Measurements from ENCODE around the gene ATP11A.
"Not testable (repeated sequence)": the region's sequence is repeated elsewhere in the genome, so short reads cannot be mapped to it uniquely, and the experiment has no call there.

The ATP11A gene

DNA sequence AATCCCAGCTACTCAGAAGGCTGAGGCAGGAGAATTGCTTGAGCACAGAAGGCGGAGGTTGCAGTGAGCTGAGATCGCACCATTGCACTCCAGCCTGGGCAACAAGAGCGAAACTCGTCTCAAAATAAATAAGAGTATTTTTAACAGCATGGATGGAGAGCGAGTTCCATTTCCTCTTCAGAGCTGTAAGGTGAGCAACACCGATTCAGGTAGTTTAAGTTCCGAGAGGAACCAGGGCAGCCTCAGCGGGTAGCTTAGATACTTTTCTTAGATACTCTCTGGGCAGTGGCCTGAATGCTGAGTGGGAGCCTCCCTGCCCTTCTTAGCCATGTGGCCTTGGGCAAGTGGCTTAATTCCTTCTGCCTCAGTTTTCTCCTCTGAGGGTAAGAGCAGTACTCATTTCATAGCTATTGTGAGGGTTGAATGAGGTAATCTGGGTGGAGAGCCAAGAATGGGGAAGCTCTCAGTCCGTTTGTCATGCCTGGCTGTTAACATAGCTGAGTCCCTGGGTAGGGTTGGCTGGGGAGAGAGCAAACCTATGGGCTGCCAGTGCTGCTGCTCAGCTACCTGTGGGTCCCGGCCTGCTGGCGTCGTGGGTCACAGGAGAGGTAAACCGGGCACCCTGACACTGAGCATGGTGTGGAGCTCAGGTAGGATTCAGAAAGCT is 4.1 kb downstream of the ATP11A start:
- no peak for DNase-seq

DNA sequence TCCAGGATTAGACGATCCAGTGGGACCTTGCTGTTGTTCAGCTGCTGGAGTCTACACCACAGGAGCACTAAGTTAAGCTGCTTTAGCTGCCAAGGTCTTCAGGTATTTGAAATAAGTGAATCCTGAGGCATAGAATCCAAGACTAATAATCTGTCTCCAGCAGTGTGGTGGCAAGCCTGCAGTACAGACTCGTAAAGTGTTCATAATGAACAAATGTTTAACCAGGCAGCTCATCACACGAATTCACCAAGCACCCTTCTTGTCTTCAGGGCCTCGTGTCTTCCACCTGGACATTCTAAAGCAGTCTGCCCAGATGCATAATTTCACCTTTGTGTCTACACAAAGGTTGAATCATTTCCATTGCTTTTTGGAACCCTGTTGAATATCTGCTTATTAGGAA is 5.3 kb downstream of the ATP11A start:
- no peak for DNase-seq

DNA sequence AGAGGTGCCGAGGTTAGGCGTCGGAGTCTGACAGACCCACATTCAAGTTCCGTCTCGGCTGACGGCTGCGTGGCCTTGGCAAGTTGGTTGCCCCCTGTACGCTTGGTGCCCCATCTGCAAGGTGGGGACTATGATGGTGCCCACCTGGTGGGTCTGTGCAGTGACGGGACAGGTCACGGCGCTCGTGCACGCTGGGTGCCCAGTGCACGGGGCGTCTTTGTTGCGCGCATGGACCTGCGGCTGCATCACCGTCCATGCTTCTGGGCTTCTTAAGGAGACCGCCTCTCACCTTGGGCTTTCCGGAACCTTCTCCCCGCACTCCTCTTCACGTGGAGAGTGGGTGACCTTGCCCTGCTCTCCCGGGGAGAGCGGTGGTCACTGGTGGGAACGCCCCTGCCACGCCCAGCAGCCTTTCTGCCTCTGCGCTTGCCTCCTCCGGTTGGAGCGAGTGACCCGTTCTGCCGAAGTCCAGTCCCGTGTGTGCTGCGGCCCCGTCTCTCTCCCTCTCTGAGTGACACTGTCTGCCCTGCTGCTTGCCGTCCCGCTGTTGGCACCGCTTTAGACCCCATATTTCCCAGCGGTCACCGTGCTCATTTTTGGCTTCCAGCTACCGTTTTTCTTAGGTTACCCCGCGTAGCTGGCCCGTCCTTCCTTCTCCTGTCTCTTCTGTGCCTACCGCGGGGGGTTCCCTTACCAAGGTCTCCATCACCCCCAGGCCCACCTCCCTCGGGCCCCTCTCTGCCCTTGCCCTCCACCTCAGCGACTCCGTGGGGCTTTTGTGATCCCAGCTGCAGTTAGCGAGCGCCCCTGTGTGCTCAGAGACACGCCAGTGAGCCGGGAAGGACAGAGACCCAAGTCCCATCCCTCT is 6.4 kb downstream of the ATP11A start:
- no peak for DNase-seq

DNA sequence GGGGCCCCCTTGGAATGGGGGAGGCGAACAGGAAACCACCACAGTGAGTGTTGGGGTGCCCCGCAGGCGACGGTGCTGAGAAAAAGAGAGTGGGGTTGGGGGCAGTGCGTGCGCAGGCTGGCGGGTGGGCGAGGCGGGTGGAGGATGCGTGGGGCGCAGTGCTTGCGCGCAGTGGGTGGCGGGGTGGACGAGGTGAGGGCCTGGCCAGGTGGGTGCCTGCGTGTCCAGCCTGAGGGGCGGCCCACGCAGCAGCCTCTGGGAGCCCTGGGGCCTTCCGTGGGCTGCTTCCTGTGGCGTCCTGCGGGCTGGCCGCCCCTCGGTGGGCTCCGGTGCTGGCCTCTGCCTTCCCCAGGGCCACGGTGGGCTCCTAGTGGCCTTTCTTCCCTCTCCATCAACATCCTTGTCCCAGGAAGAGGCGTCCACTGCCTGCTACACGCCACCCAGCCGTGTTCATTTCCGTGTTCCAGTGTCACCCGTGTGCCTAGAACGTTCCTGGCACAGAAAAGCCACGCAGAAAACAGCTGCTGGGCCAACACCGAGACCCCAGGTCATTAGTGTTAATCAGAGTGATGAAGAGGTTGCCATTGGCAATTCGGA is 7.1 kb downstream of the ATP11A start:
- no peak for DNase-seq

DNA sequence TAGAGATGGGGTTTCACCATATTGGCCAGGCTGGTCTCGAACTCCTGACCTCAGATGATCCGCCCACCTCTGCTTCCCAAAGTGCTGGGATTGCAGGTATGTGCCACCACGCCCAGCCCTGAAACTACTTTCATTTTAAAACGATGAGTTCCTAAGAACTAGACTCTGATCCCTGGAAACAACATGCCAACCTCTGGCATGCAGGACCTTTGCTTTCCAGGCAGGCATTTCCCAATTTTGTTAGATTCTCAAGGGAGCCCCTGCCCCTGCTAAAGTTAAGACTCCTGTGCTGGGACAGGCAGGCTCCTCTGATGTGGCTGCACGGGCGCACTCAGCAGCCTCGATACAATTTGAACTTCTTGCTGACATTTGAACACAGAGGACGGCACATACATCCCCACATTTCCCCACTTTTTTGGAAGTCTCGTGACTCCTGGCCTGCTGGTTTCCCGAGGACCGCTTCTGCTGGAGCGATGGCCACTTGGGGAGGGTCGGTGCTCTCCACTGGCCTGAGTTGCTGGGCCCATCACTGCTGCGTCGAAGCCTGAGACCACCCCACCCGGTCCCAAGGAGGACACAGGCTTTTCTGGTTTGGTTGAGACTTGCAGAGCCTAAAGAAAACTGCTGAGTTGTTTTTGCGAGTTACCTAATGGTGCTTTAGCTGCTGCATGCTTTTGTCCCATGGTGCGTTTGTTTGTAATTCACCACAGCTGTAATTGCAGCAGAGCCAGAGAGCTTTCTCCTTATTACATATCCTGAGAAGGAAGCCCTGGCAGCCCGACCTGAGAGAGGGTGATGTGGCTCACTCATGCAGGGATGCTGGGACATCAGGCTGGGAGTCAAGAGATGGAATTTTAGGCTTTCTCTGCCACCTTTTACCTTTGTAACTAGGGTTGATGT is 8.2 kb downstream of the ATP11A start:
- DNase-seq = no peak

DNA sequence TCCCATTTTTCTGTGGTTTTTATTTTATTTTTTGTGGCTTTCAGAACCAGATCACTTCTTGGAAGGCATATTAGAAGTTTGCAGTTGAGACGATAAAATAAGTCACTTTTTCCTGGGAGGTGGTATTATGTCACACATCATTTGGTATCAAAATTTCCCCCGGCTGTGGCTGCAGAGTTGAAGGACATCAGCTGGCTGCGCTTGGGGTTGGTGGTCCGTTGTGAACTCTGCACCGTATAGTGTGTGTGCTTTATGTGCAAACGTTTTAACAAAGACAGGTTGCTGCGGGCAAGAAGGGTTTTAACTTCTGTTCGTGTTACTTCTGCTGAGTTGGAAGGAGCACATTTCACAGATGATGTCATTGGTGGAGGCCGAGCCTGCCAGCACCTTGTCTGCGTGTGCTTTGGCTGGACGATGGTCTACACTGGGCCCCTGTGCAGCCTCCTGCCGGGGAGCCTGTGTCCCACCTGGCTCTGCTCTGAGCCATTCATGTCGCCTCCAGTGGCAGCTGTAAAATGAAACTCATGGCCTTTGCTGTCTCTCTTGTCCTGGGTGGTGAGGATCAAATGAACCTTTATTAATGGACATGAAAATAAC is 9.6 kb downstream of the ATP11A start:
- DNase-seq = no peak

DNA sequence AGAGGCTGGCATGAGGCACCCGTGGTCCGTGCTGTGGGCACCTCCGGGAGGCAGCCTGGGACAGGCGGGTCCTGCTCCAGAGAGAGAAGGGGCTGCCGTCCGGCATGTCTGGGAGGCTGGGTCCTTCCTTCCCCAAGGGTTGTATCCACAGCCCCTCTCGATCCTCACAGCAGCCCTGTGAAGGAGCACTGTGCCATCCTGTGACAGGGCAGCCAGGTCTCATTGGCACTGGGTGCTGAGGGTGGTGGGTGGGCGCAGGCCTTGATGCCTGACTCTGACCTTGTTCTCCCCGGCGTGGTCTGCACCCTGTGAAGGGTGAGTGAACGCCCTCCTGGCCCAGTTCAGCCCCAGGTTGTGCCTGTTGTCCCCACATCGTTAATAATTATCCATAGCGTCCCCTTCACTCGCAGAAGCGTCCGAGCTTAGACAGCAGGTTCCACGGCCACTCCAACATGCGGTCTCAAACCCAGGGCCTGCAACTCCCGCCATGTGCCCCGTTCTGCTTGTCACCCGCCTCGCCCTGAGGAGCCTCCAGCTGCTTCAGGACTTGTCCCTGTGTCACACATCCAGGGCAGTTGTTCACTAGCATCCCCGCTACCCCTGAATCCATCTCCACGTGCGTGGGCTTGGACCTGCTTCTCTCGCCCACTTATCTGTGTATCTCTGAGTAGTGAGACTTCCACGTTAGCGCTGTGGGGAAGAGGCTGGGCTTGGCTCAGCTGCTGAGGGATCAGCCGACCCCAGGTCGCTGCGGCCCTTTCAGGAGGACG is 10.6 kb downstream of the ATP11A start:
- no peak for DNase-seq

DNA sequence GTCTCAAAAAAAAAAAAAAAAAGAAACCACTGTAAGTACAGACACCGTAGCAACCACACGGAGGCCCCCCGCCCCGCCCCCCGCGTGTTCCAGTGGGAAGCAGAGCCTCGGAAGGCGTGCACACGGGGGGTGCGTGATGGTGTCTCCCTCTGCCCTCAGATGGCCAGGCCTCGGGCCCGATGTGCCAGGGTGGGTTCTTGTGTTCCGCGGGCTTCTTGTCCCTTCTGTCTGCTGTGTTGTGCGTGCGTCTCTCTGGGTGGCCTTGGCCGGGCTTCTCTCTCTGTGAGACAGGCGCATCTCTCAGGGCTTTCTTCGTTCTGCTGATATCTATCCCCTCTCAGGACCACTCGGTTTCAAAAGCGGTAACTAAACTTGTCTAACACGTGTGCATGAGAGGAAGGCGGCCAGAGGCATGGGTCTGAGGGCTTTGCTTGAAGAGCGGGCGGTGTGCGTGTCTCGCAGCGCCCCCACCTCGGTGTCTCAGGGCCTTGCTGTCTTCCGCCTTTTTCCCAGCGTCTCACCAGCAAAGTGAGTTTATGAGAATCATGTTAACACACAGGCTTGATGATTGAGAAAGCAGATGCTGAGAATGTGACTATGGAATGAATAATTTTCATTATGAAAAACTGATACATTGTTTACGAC is 12.6 kb downstream of the ATP11A start:
- no peak for DNase-seq

DNA sequence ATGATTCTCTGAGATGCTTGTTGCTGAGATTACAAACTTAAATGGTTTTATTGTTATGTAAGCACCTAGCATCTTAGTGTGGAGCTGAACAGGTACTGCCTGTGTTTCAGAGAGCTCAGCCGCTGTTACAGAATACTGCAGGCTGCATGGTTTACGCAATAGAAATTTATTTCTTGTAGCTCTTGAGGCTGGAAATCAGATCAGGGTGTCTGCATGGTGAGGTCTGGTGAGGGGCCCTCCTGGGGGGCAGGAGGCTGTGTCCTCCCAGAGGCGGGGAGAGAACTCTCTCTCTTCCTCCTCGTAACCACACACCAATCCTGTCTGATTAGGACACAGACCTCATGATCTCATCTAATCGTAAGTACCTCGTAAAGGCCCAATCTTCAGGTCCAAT is 13.1 kb downstream of the ATP11A start:
- DNase-seq = no peak

DNA sequence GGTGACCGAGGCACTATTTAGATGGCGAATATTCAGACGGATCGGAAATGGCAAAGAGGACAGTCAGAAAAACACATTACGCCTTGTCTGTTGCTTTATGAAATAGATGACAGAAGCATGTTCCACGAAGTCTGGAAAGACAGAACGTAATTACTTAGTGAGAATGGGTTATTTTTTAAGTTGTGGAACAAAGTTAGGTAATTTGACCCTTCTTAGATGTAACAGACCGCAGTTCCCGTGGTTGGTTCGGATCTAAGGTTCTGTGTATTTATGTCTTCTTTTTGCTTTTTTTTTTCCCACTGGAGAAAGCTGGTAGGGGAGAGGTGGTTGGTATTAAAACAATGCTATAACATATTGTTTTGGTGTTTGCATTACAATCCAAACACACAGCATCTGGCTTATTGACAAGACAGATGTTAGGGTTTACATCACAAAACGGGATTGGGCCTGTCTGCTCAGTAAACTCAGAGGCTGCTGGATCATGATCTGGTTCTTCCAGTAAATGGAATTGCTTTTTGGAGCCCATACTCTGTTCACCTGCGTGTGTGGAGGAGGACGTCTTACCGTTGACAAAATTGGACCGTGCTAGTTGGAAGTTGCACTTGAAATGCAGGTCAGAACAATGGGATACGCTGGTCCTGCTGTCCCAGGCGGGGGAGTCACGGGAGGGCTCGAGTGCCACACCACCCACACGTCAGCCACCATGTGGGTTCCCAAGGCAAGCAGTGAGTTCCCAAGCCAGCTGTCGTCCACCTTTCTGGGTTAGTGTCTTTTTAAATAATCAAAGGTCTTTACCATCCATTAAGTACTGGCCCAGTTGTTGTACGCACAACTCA is 13.8 kb downstream of the ATP11A start:
- no peak for DNase-seq

DNA sequence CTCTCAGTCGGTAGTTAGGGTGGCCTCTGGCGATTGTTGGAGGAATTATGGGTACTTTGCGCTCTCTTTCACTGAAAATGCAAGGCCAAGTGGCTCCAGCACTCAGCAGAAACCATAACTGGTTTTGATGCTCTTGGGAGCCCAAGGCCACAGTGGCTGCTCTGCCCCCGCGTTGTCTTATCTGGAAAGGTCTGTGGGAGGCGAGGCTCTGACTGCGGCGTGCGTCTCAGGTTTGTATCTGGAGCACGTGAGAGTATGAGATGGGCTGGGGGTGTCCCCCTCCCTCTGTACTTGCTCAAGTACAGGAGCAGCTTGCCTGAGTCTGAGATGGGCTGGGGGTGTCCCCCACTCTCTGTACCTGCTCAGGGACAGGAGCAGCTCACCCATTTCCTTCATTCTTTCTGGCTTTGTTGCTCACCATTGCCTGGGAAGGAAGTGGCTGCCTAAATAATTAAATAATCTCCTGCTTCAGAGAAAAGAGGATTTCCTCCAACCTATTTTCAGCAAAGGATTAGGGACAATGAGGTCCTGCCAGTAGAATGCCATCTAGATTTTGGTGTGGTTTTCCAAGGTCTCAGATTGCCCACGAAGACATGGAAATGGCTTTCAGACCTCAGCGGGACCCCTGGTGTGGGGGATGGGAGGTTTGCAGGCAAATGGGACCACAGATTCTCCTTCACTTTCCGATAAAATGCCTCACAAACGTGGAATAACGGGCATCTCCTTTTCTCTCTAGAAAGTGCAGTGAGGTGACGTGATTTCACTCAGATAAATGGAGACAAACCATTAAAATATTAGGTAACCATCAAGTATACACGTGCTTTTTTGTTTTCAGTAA is 14.7 kb downstream of the ATP11A start:
- no peak for DNase-seq

DNA sequence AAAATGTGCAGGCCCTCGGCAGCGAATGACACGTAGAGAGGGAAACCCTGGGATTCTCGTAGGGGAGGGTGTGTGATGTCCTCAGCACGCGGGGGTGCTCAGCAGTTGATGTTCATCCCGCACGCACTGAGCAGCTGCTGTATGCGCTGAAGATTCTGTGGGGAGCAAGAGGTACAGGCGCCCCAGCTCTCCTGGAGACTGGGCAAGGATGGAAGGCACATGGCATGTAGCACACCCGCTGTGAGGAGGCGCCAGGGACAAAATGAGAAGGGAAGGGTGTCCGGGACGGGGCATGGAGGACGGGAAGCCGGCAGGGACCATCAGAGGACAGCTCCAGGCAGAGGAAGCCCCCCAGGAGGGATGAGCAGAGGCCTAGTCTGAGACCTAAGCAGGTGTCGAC is 15.4 kb downstream of the ATP11A start:
- DNase-seq = no peak

DNA sequence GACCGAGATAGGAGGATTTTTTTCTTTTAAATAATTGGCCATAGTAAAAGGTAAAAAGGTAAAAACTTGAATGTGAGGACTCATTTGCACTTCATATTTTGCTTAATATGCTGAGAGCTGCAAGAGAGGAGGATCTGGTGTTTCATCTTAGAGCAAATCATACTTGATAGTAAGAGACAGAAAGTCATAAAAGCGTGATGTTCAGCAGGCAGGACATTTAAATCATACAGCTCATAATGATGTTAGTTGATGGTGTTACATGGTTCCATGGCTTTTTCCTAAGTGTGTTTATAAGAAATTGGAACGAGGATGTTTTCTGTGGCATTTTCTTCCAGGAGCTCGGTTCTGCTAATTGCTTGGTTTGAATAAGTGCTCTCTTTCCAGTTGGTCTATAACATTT is 16.3 kb downstream of the ATP11A start:
- DNase-seq = no peak

DNA sequence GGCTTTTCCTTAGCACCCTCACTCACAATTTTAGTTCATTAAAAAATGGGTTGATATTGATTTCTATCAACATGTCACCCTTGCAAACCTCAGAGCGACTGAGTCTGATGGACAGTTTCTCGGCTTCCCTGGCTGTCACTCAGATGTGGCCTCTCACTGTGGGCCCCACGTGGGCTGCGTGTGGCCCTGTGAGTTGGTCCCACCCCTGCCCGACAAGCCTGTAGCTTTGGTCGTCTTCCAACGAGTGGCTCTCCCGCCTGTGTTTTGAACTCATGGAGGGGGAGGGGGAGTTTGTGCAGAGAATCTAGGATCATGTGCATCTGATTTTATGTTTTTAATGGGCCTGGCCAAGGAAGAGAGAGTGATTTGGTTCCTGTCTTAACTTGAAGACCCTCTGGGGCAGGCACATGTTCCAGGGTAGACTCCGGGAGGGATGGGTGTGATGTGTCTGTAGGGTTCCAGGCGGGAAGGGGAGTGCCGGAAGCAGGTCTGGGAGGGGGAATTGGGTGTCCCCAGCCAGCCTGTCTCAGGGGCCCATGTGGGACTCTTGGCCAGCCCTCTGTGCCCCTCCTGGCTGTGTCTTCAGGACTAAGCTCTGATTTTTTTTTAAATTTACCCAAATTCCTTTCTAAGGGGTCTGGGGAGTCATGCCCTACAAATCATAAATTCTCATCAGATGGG is 18.9 kb downstream of the ATP11A start:
- DNase-seq = no peak

DNA sequence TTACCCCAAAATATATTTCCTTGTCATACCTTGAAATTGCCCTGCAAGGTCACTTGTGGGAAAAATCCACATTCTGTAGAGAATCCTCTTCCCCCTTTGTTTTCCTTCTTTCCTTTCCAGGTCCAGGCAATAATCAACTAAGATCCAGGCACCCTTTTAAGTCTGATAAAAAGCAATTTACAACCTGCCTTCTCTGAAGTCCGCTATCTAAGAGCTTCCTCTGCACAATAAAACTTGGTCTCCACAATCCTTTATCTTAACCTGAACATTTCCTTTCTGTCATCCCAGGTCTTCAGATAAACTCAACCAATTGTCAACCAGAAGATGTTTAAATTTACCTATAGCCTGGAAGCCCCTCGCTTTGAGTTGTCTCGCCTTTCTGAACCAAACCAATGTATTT is 19.5 kb downstream of the ATP11A start:
- not testable (repeated sequence) for DNase-seq

DNA sequence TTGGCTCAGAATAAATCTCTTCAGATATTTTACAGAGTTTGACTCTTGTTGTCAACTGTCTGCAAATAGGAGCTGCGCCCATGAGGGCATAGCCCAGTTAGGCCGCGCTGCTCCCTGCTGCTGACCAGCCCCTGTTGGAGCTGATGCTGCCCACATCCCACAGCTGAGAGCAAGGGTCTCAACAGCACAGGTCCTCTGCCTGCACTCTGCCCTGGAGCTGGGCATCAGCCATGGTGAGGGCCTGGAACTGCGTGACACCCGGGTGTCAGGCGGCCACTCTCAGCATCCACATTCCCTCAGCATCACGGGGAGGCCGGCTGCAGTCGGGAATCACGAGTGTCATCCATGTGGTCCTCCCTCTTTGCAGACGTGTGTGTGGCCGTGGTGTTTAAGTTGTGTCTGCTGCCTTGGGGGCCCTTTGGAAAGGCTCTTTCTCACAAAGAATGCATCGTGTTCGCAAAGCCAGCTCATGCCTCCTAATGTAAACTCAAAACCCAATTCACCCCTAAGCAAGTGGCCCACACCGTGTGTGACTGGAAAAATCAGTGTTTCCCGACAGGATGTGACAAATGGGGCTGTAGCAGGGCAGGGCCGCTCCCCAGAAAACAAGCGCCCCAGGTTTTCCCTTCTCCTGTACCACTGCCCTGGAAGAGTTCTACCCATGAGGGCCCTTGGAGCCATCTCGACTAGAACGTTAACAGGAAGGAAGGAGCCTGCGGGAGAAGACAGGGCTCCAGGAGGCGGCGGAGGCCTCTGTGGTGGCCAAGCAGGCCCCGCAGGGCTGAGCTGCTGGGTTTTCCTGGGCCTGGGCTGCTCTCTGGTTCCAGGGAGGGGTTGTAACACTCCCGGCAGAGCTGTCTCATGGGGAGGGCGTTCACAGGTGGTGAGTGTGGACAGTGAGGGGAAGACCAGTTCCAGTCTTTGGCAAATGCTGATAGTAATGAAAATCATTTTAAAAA is 20.3 kb downstream of the ATP11A start:
- DNase-seq = no peak

DNA sequence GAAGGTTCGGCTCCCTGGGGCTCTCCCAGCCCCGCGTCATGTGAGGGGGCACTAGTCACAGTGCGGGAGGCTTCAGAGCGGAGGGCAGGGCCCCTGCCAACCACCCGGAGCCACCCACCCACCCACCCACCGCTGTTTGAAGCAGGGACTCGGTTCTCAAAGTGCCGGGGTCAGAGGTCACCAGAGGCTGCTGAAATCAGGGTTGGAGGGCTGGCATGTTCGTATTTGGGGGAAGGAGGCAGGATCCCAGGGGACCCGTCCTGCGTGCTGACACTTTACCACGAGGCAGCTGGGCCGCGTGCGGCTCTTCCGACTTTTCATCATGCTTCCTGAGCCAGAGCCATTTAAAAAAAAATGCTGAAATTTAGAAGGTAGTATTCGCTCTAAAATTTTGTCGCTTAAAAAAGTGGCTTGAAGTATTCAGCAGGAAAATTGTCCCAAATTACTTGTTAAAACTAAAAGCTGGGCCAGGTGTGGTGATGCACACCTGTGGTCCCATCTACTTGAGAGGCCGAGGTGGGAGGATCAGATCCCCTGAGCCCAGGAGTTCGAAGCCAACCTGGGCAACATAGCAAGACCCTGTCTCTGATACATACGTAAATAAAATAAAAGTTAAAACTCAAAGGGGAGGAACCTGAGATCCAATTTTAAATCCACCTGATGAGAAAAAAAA is 21.2 kb downstream of the ATP11A start:
- DNase-seq = no peak

Data from CD4-positive, alpha-beta T cell treated with Interleukin-17A for 1 hour (primary cell).